Trophoblast cell (in vitro differentiated cells and primary cell): ENCODE results near the gene COL4A2.

Experiments used
- DNase-seq, 2 donors: peaks; one replicate each; pipeline ENCODE4 v3.0.0-alpha.2; 2016
- H2AFZ ChIP-seq: 2 replicates; pipeline ENCODE4 v1.6.1; 2013; ENCODE audit warnings: low read length, moderate library complexity, mild to moderate bottlenecking; ENCODE audit not compliant: insufficient read depth, poor library complexity
- H2AK5ac ChIP-seq: 2 replicates; pipeline ENCODE4 v1.6.1; 2013; ENCODE audit warnings: mild to moderate bottlenecking, low read length
- H2BK120ac ChIP-seq: 2 replicates; pipeline ENCODE4 v1.6.1; 2013; ENCODE audit warnings: low read length, mild to moderate bottlenecking, moderate library complexity; ENCODE audit not compliant: insufficient read depth, poor library complexity
- H2BK12ac ChIP-seq: 2 replicates; pipeline ENCODE4 v1.6.1; 2013; ENCODE audit warnings: mild to moderate bottlenecking, low read length, moderate library complexity
- H2BK5ac ChIP-seq: 2 replicates; pipeline ENCODE4 v1.6.1; 2013; ENCODE audit warnings: low read length, low read depth, moderate library complexity, mild to moderate bottlenecking; ENCODE audit not compliant: poor library complexity
- H3K14ac ChIP-seq: 2 replicates; pipeline ENCODE4 v1.6.1; 2013; ENCODE audit warnings: mild to moderate bottlenecking, low read length
- H3K18ac ChIP-seq: 2 replicates; pipeline ENCODE4 v1.6.1; 2013; ENCODE audit warnings: mild to moderate bottlenecking, low read length
- H3K23ac ChIP-seq: 2 replicates; pipeline ENCODE4 v1.6.1; 2013; ENCODE audit warnings: low read length
- H3K27ac ChIP-seq: 2 replicates; pipeline ENCODE4 v1.5.1; 2013; ENCODE audit warnings: low read depth, mild to moderate bottlenecking, inconsistent platforms, low read length, moderate library complexity
- H3K27me3 ChIP-seq: 2 replicates; pipeline ENCODE4 v1.6.1; 2013; ENCODE audit warnings: inconsistent platforms, mild to moderate bottlenecking, low read length, moderate library complexity; ENCODE audit not compliant: insufficient read depth
- H3K36me3 ChIP-seq, 2 experiments: 1 replicate in 1 of 2; 2 replicates in 1 of 2; pipeline ENCODE4 v1.6.1; 2013; ENCODE audit warnings: low read length in 2 of 2, mild to moderate bottlenecking in 2 of 2, moderate library complexity in 1 of 2; ENCODE audit not compliant: insufficient read depth in 2 of 2, control insufficient read depth in 1 of 2
- H3K4ac ChIP-seq: 2 replicates; pipeline ENCODE4 v1.6.1; 2013; ENCODE audit warnings: low read depth, mild to moderate bottlenecking, low read length, moderate library complexity
- H3K4me1 ChIP-seq, 2 experiments: 1 replicate in 1 of 2; 2 replicates in 1 of 2; pipeline ENCODE4 v1.6.1; 2013; ENCODE audit warnings: low read length in 2 of 2, mild to moderate bottlenecking in 2 of 2, moderate library complexity in 1 of 2; ENCODE audit not compliant: insufficient read depth in 2 of 2, control insufficient read depth in 1 of 2
- H3K4me2 ChIP-seq: 2 replicates; pipeline ENCODE4 v1.6.1; 2013; ENCODE audit warnings: inconsistent platforms, mild to moderate bottlenecking, low read length, moderate library complexity
- H3K4me3 ChIP-seq: 2 replicates; pipeline ENCODE4 v1.5.1; 2013; ENCODE audit warnings: mild to moderate bottlenecking, low read depth, low read length, inconsistent platforms
- H3K79me1 ChIP-seq: one replicate; pipeline ENCODE4 v1.6.1; 2013; ENCODE audit warnings: low read length
- H3K79me2 ChIP-seq: 2 replicates; pipeline ENCODE4 v1.6.1; 2013; ENCODE audit warnings: low read length, mild to moderate bottlenecking; ENCODE audit not compliant: control insufficient read depth, insufficient read depth, poor library complexity
- H3K9ac ChIP-seq: 2 replicates; pipeline ENCODE4 v1.6.1; 2013; ENCODE audit warnings: mild to moderate bottlenecking, low read length
- H3K9me3 ChIP-seq: 2 replicates; pipeline ENCODE4 v1.6.1; 2013; ENCODE audit warnings: low read depth, mild to moderate bottlenecking, control low read depth, inconsistent platforms, low read length; ENCODE audit not compliant: insufficient read depth
- H4K12ac ChIP-seq: 2 replicates; pipeline ENCODE4 v1.6.1; 2013; ENCODE audit warnings: low read depth, mild to moderate bottlenecking, low read length, moderate library complexity
- H4K8ac ChIP-seq: 2 replicates; pipeline ENCODE4 v1.6.1; 2013; ENCODE audit warnings: low read depth, mild to moderate bottlenecking, low read length, moderate library complexity
- H4K91ac ChIP-seq: one replicate; pipeline ENCODE4 v1.6.1; 2013; ENCODE audit warnings: low read depth, mild to moderate bottlenecking, low read length, moderate library complexity
- WGBS: extraction: QIAGEN DNeasy Blood & Tissue Kit; methylation state at CpG from one replicate; pipeline ENCODE4 v1.1.7; 2013; ENCODE audit warnings: missing lambda C conversion rate; ENCODE audit not compliant: insufficient read length, insufficient coverage; ENCODE audit errors: extremely low coverage; 5-methylcytosine and 5-hydroxymethylcytosine counted together

The COL4A2 gene

GRCh38 chr13:110298505-110299282 is 8.4 kb upstream of the COL4A2 start:
- no peak for DNase-seq
- Histone ChIP-seq H4K91ac (no peak overlapping the region), H3K79me2 (peaks cover 5% of the 10 kb centered on the region), H3K9me3 (no peaks in the 10 kb centered on the region), H3K23ac (no peak overlapping the region), H3K4ac (peak overlapping the region; percentile 53), H3K27me3 (no peaks in the 10 kb centered on the region), H2BK5ac (no peak overlapping the region), H3K9ac (no peak overlapping the region), H3K27ac (no peak overlapping the region), H2AK5ac (no peak overlapping the region), H2AFZ (no peak overlapping the region), H3K14ac (no peak overlapping the region), H2BK12ac (no peak overlapping the region), H3K4me3 (no peak overlapping the region), H3K4me2 (no peak overlapping the region), H4K12ac (no peak overlapping the region), H3K4me1 (peaks cover 13 to 21% of the 10 kb centered on the region in 2 experiments), H4K8ac (no peak overlapping the region), H3K36me3 (peaks cover 13 to 26% of the 10 kb centered on the region in 2 experiments), H3K18ac (peak overlapping the region; percentile 8), H2BK120ac (no peak overlapping the region), H3K79me1 (peaks cover 4% of the 10 kb centered on the region)
- WGBS = no CpG with 5 or more reads among the region's 33 CpGs

GRCh38 chr13:110299283-110299840 is 7.7 kb upstream of the COL4A2 start:
- Histone ChIP-seq H3K23ac (no peak overlapping the region), H3K9ac (no peak overlapping the region), H3K4ac (peak overlapping the region; percentile 3), H2BK5ac (no peak overlapping the region), H3K4me3 (no peak overlapping the region), H2BK12ac (no peak overlapping the region), H4K12ac (no peak overlapping the region), H3K18ac (no peak overlapping the region), H3K36me3 (peaks cover 14 to 27% of the 10 kb centered on the region in 2 experiments), H2BK120ac (no peak overlapping the region), H3K79me1 (peaks cover 4% of the 10 kb centered on the region), H4K91ac (no peak overlapping the region), H3K9me3 (no peaks in the 10 kb centered on the region), H4K8ac (no peak overlapping the region), H3K14ac (no peak overlapping the region), H3K4me2 (no peak overlapping the region), H3K79me2 (peaks cover 5% of the 10 kb centered on the region), H3K4me1 (peaks cover 14 to 25% of the 10 kb centered on the region in 2 experiments), H2AFZ (no peak overlapping the region), H2AK5ac (no peak overlapping the region), H3K27me3 (no peaks in the 10 kb centered on the region), H3K27ac (no peak overlapping the region)
- no peak for DNase-seq
- WGBS = no CpG with 5 or more reads among the region's 10 CpGs

GRCh38 chr13:110300090-110300815 is 6.8 kb upstream of the COL4A2 start:
- Histone ChIP-seq H3K36me3 (peaks cover 14 to 27% of the 10 kb centered on the region in 2 experiments), H2BK12ac (no peak overlapping the region), H3K4me3 (no peak overlapping the region), H4K8ac (no peak overlapping the region), H3K23ac (no peak overlapping the region), H3K4me1 (peaks cover 14 to 27% of the 10 kb centered on the region in 2 experiments), H3K27ac (no peak overlapping the region), H3K4me2 (no peak overlapping the region), H2AK5ac (no peak overlapping the region), H3K4ac (no peak overlapping the region), H3K9me3 (no peaks in the 10 kb centered on the region), H4K12ac (no peak overlapping the region), H3K9ac (no peak overlapping the region), H3K14ac (no peak overlapping the region), H3K18ac (no peak overlapping the region), H3K79me2 (peaks cover 5% of the 10 kb centered on the region), H2AFZ (no peak overlapping the region), H2BK5ac (no peak overlapping the region), H3K79me1 (peaks cover 4% of the 10 kb centered on the region), H3K27me3 (no peaks in the 10 kb centered on the region), H2BK120ac (no peak overlapping the region), H4K91ac (no peak overlapping the region)
- WGBS = no CpG with 5 or more reads among the region's 3 CpGs
- DNase-seq = no peak

- Histone ChIP-seq H3K4me1 (peaks cover 14 to 27% of the 10 kb centered on the region in 2 experiments), H2AFZ (no peak overlapping the region), H3K14ac (no peak overlapping the region), H3K36me3 (peaks cover 14 to 27% of the 10 kb centered on the region in 2 experiments), H3K23ac (no peak overlapping the region), H2BK5ac (no peak overlapping the region), H4K8ac (no peak overlapping the region), H3K4me3 (no peak overlapping the region), H3K79me1 (peaks cover 4% of the 10 kb centered on the region), H4K91ac (no peak overlapping the region), H3K79me2 (peaks cover 5% of the 10 kb centered on the region), H2BK12ac (no peak overlapping the region), H3K27ac (no peak overlapping the region), H3K27me3 (no peaks in the 10 kb centered on the region), H3K4ac (no peak overlapping the region), H3K9ac (no peak overlapping the region), H3K9me3 (no peaks in the 10 kb centered on the region), H3K4me2 (no peak overlapping the region), H4K12ac (no peak overlapping the region), H2AK5ac (no peak overlapping the region), H2BK120ac (no peak overlapping the region), H3K18ac (no peak overlapping the region)
- no peak for DNase-seq
- no CpG with 5 or more reads among the region's 5 CpGs for WGBS
Observed at GRCh38 chr13:110301083-110301482, 6.0 kb upstream of the COL4A2 start.
